ENCODE data around the gene CBX5.
"Not testable (repeated sequence)": the region's sequence is repeated elsewhere in the genome, so short reads cannot be mapped to it uniquely, and the experiment has no call there.

CBX5 gene

GRCh38 chr12:54196396-54196795 is 83.5 kb downstream of the CBX5 start:
- DNase-seq, result no peak

GRCh38 chr12:54195737-54196347 is 84.1 kb downstream of the CBX5 start:
- peak; percentile 90 for DNase-seq

- DNase-seq, result no peak
These were observed 84.7 kb downstream of the CBX5 start for GRCh38 chr12:54195080-54195736.

GRCh38 chr12:54194611-54195010 is 85.3 kb downstream of the CBX5 start:
- DNase-seq, result not testable (repeated sequence)

- DNase-seq, result no peak
These were observed 86.5 kb downstream of the CBX5 start for GRCh38 chr12:54193434-54193833.

GRCh38 chr12:54191550-54192022 is 88.3 kb downstream of the CBX5 start:
- peak; percentile 90 for DNase-seq

- no peak for DNase-seq
These were observed 88.8 kb downstream of the CBX5 start for GRCh38 chr12:54191126-54191525.

- no peak for DNase-seq
These were observed 90.8 kb downstream of the CBX5 start for GRCh38 chr12:54189198-54189539.

GRCh38 chr12:54187075-54187474 is 92.8 kb downstream of the CBX5 start:
- no peak for DNase-seq

GRCh38 chr12:54185919-54186318 is 94.0 kb downstream of the CBX5 start:
- no peak for DNase-seq

- DNase-seq, result not testable (repeated sequence)
These were observed 94.6 kb downstream of the CBX5 start for GRCh38 chr12:54185297-54185696.

- DNase-seq, result no peak
These were observed 95.7 kb downstream of the CBX5 start for GRCh38 chr12:54184024-54184805.

GRCh38 chr12:54182981-54183380 is 96.9 kb downstream of the CBX5 start:
- DNase-seq, result no peak

GRCh38 chr12:54182086-54182485 is 97.8 kb downstream of the CBX5 start:
- DNase-seq, result no peak

Data from right hindlimb (tissue), 1 donor.